HG03521 (cell line): ENCODE results near the gene BGLAP.

Experiments used
- ATAC-seq: cut with Tn5 transposase; IDR thresholded peaks from one replicate; pipeline ENCODE4 v1.9.1; 2021; ENCODE audit warnings: mild to moderate bottlenecking, moderate library complexity; ENCODE audit not compliant: unreplicated experiment

BGLAP gene

DNA sequence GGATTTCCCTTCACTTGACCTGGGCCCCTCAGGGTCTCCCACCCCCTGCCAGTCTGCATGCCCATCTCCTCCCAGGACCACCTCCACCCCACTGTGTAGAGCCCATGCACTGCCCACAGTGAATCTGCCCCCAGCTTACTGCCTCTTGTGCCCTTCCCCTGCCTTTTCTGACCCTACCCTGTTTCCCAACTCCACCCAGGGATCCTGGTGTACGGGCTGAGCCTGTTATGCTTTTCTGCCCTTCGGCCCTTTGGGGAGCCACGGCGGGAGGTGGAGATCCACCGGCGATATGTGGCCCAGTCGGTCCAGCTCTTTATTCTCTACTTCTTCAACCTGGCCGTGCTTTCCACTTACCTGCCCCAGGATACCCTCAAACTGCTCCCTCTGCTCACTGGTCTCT, 44.1 kb downstream of the BGLAP start:
- ATAC-seq: no peak

GRCh38 chr1:156289857-156290256, 47.9 kb downstream of the BGLAP start:
- no peak for ATAC-seq

- no peak for ATAC-seq
Observed at GRCh38 chr1:156291226-156292061, 49.5 kb downstream of the BGLAP start.
